Measurements from ENCODE around the gene FMN1. TPM values are rescaled to one million over a fixed set of nuclear protein-coding genes. Genes with fewer than 3 reads are reported as not detected.

FMN1 gene
- total RNA-seq, 1 donor from 2014 or later: 20.1 TPM

GRCh38 chr15:33109345-33109744 lies 85.2 kb downstream of the FMN1 start:
- TF ChIP-seq POLR2A (IDR thresholded peaks at IDR 0.05) (no peak), POLR2AphosphoS5 (IDR thresholded peaks at IDR 0.05; ENCODE audit: insufficient read depth in 1 of 2, low read depth in 1 of 2) (no peak)
- TF ChIP-seq, protein P1, sequence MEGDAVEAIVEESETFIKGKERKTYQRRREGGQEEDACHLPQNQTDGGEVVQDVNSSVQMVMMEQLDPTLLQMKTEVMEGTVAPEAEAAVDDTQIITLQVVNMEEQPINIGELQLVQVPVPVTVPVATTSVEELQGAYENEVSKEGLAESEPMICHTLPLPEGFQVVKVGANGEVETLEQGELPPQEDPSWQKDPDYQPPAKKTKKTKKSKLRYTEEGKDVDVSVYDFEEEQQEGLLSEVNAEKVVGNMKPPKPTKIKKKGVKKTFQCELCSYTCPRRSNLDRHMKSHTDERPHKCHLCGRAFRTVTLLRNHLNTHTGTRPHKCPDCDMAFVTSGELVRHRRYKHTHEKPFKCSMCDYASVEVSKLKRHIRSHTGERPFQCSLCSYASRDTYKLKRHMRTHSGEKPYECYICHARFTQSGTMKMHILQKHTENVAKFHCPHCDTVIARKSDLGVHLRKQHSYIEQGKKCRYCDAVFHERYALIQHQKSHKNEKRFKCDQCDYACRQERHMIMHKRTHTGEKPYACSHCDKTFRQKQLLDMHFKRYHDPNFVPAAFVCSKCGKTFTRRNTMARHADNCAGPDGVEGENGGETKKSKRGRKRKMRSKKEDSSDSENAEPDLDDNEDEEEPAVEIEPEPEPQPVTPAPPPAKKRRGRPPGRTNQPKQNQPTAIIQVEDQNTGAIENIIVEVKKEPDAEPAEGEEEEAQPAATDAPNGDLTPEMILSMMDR (IDR thresholded peaks at IDR 0.05): no peak

GRCh38 chr15:33108518-33108917 lies 86.0 kb downstream of the FMN1 start:
- no peak for DNase-seq (ENCODE audit: extremely low spot score in 2 of 2)
- Histone ChIP-seq H3K27me3 (no peaks in the 10 kb centered on the region), H3K9me3 (no peaks in the 10 kb centered on the region), H3K4me1 (no peaks in the 10 kb centered on the region), H3K27ac (no peak overlapping the region), H3K4me3 (no peak overlapping the region), H3K36me3 (no peaks in the 10 kb centered on the region)
- TF ChIP-seq, protein P1 (IDR thresholded peaks at IDR 0.05): no peak
- TF ChIP-seq POLR2AphosphoS5 (IDR thresholded peaks at IDR 0.05; ENCODE audit: insufficient read depth in 1 of 2, low read depth in 1 of 2): no peak
- no peak for TF ChIP-seq POLR2A (IDR thresholded peaks at IDR 0.05)
- intact Hi-C loops (cut with DNase I): no loop called here

More at GRCh38 chr15:33109345-33109744, 85.2 kb downstream of the FMN1 start:
- H3K4me3 ChIP-seq: no peak overlapping the region
- H3K27me3 ChIP-seq: no peaks in the 10 kb centered on the region
- DNase-seq (ENCODE audit: extremely low spot score in 2 of 2): no peak
- no peaks in the 10 kb centered on the region for H3K36me3 ChIP-seq
- no peaks in the 10 kb centered on the region for H3K9me3 ChIP-seq
- no peak overlapping the region for H3K27ac ChIP-seq
- no peaks in the 10 kb centered on the region for H3K4me1 ChIP-seq
- intact Hi-C loops (cut with DNase I): no loop called here

GRCh38 chr15:33107950-33108349 lies 86.6 kb downstream of the FMN1 start:
- Histone ChIP-seq H3K36me3 (no peaks in the 10 kb centered on the region), H3K4me1 (no peaks in the 10 kb centered on the region), H3K4me3 (no peak overlapping the region), H3K9me3 (no peaks in the 10 kb centered on the region), H3K27me3 (no peaks in the 10 kb centered on the region), H3K27ac (no peak overlapping the region)
- TF ChIP-seq POLR2A (IDR thresholded peaks at IDR 0.05) (no peak), POLR2AphosphoS5 (IDR thresholded peaks at IDR 0.05; ENCODE audit: insufficient read depth in 1 of 2, low read depth in 1 of 2) (no peak)
- TF ChIP-seq, protein P1 (IDR thresholded peaks at IDR 0.05): no peak
- DNase-seq (ENCODE audit: extremely low spot score in 2 of 2): no peak
- intact Hi-C loops (cut with DNase I): no loop called here

GRCh38 chr15:33104212-33104611 lies 90.3 kb downstream of the FMN1 start:
- H3K36me3 ChIP-seq: no peaks in the 10 kb centered on the region
- no peaks in the 10 kb centered on the region for H3K4me1 ChIP-seq
- no peaks in the 10 kb centered on the region for H3K27me3 ChIP-seq
- H3K9me3 ChIP-seq: no peaks in the 10 kb centered on the region
- no peak overlapping the region for H3K4me3 ChIP-seq
- TF ChIP-seq POLR2A (IDR thresholded peaks at IDR 0.05) (no peak), POLR2AphosphoS5 (IDR thresholded peaks at IDR 0.05; ENCODE audit: insufficient read depth in 1 of 2, low read depth in 1 of 2) (peak in 1 of 2 donors; percentile 8)
- DNase-seq (ENCODE audit: extremely low spot score in 2 of 2): no peak
- H3K27ac ChIP-seq: no peak overlapping the region
- intact Hi-C loops (cut with DNase I): no loop called here

GRCh38 chr15:33101036-33101435 lies 93.5 kb downstream of the FMN1 start:
- H3K27me3 ChIP-seq: no peaks in the 10 kb centered on the region
- no peak overlapping the region for H3K27ac ChIP-seq
- no peak overlapping the region for H3K4me3 ChIP-seq
- no peaks in the 10 kb centered on the region for H3K9me3 ChIP-seq
- no peaks in the 10 kb centered on the region for H3K36me3 ChIP-seq
- intact Hi-C loops (cut with DNase I): no loop called here
- no peaks in the 10 kb centered on the region for H3K4me1 ChIP-seq
- DNase-seq (ENCODE audit: extremely low spot score in 2 of 2): no peak
- TF ChIP-seq POLR2A (IDR thresholded peaks at IDR 0.05) (no peak), POLR2AphosphoS5 (IDR thresholded peaks at IDR 0.05; ENCODE audit: insufficient read depth in 1 of 2, low read depth in 1 of 2) (no peak)
- TF ChIP-seq, protein P1 (IDR thresholded peaks at IDR 0.05): no peak

Data from vagina (tissue), 2 donors.